Right lobe of liver (tissue), 6 donors: ENCODE results near the gene CDT1. TPM values are rescaled to one million over a fixed set of nuclear protein-coding genes. Genes with fewer than 3 reads are reported as not detected.
A peak's percentile ranks its signal among the peaks of the same experiment; 100 is the strongest.

ENCODE experiments used
- ATAC-seq, 4 donors: fragments of 200-7000 bp; cut with Tn5 transposase; one replicate each; pipeline ENCODE4 v1.9.1; 2020; ENCODE audit warnings: mild to moderate bottlenecking in 4 of 4, moderate library complexity in 4 of 4
- DNase-seq, 3 donors: peaks; one replicate each; pipeline ENCODE4 v3.0.0-alpha.2; 2020
- H3K27ac ChIP-seq, 3 donors: fragments of 200-600 bp; one replicate each; pipeline ENCODE4 v1.8.0; 2022
- H3K27me3 ChIP-seq, 2 donors: fragments of 200-600 bp; one replicate each; pipeline ENCODE4 v1.8.0; 2022
- H3K36me3 ChIP-seq, 4 donors: fragments of 200-600 bp; sonication (generic) in 1 of 4; one replicate each; pipeline versions ENCODE4 v1.5.1 to v1.8.0; 2017 to 2022; ENCODE audit warnings: control low read depth in 1 of 4
- H3K4me1 ChIP-seq, 4 donors: fragments of 200-600 bp; sonication (generic) in 1 of 4; one replicate each; pipeline versions ENCODE4 v1.5.1 to v1.8.0; 2017 to 2022; ENCODE audit warnings: control low read depth in 1 of 4
- H3K4me3 ChIP-seq, 3 donors: fragments of 200-600 bp; one replicate each; pipeline ENCODE4 v1.8.0; 2022
- H3K9me3 ChIP-seq, 4 donors: fragments of 200-600 bp; sonication (generic) in 1 of 4; one replicate each; pipeline versions ENCODE4 v1.5.1 to v1.8.0; 2017 to 2022; ENCODE audit warnings: control low read depth in 1 of 4
- CTCF ChIP-seq, 4 donors: fragments of 200-600 bp in 3 of 4; fragments of 450-650 bp in 1 of 4; IDR thresholded peaks; one replicate each; pipeline versions ENCODE4 v1.5.1 to v1.8.0; 2016 to 2022; ENCODE audit warnings: antibody characterized with exemption in 4 of 4, mild to moderate bottlenecking in 2 of 4
- POLR2A ChIP-seq: fragments of 450-650 bp; IDR thresholded peaks from one replicate; pipeline ENCODE4 v1.6.1; 2017; ENCODE audit warnings: antibody characterized with exemption, mild to moderate bottlenecking
- WGBS: methylation state at CpG from one replicate; pipeline ENCODE4 v1.1.6; 2018; ENCODE audit warnings: low coverage, low lambda C conversion rate; ENCODE audit not compliant: insufficient coverage; ENCODE audit errors: missing lambda C conversion rate; 5-methylcytosine and 5-hydroxymethylcytosine counted together
- intact Hi-C, 2 donors: fragments of 100-400 bp; cut with DNase I; formaldehyde crosslinking; loops; one replicate each; pipeline versions ENCODE4 v1.11.2 to v1.14.1; 2022
- total RNA-seq, 6 experiments: library from RNA; depleted of rRNA in 2 of 6; stranded (reverse); fragments of >200 nt in 2 of 6; fragmentation: NEBNext Ultra II Directional in 3 of 6; extraction: Animal tissue kit (Norgen Biotek cat#: 25700) in 3 of 6; gene quantifications; one replicate each; pipeline versions ENCODE4 v1.1.0 to v1.2.4, GENCODE V29; 2016 to 2023
- donor health status: DM: no; HTN: yes; CAD: no.
- donor health status: DM: no; HTN: no; CAD: no.
- donor health status: DM: no; HTN: no; CAD: no.
- donor health status: DM: no; HTN: yes; CAD: no.
- donor health status: DM: no; HTN: yes; CAD: no.

Gene CDT1
- total RNA-seq, 6 experiments from 2014 or later: 0.22 to 9.6 (median 0.42) TPM

GRCh38 chr16:88778541-88779065, 25.0 kb upstream of the CDT1 start:
- Histone ChIP-seq H3K27ac (no peak overlapping the region), H3K27me3 (no peaks in the 10 kb centered on the region), H3K4me3 (no peak overlapping the region), H3K36me3 (no peaks in the 10 kb centered on the region), H3K9me3 (no peaks in the 10 kb centered on the region), H3K4me1 (peaks cover 0 to 36% (median 19%) of the 10 kb centered on the region in 4 donors)
- TF ChIP-seq CTCF (IDR thresholded peaks at IDR 0.05): no peak
- intact Hi-C loops: no loop called here
- DNase-seq (no peak), ATAC-seq (no peak)
- WGBS: 70% methylated on average over 4 of the region's 30 CpGs

- H3K4me1 ChIP-seq: peaks cover 0 to 38% (median 22%) of the 10 kb centered on the region in 4 donors
- WGBS: 57% methylated on average over 7 of the region's 34 CpGs
- no peak for ATAC-seq
- H3K27ac ChIP-seq: no peak overlapping the region
- no peaks in the 10 kb centered on the region for H3K27me3 ChIP-seq
- intact Hi-C loops: no loop called here
- no peak for TF ChIP-seq POLR2A
- TF ChIP-seq CTCF (IDR thresholded peaks at IDR 0.05): no peak
- no peaks in the 10 kb centered on the region for H3K36me3 ChIP-seq
- no peak for DNase-seq
- H3K4me3 ChIP-seq: no peak overlapping the region
- H3K9me3 ChIP-seq: no peaks in the 10 kb centered on the region
Observed at GRCh38 chr16:88779406-88780141, 24.0 kb upstream of the CDT1 start.

- no peak for TF ChIP-seq CTCF (IDR thresholded peaks at IDR 0.05)
- Histone ChIP-seq H3K36me3 (no peaks in the 10 kb centered on the region), H3K4me1 (peaks cover 0 to 38% (median 22%) of the 10 kb centered on the region in 4 donors), H3K27me3 (no peaks in the 10 kb centered on the region), H3K9me3 (no peaks in the 10 kb centered on the region), H3K4me3 (no peak overlapping the region), H3K27ac (peak overlapping the region in 2 of 3 donors; percentile 15 to 33)
- ATAC-seq: no peak
- no peak for DNase-seq
- 24% methylated on average over 12 of the region's 13 CpGs for WGBS
- intact Hi-C loops: no loop called here
Observed at GRCh38 chr16:88780142-88781062, 23.2 kb upstream of the CDT1 start.

- H3K4me3 ChIP-seq: no peak overlapping the region
- H3K27ac ChIP-seq: peak overlapping the region in 2 of 3 donors; percentile 15 to 33
- H3K4me1 ChIP-seq: peaks cover 0 to 39% (median 24%) of the 10 kb centered on the region in 4 donors
- no peaks in the 10 kb centered on the region for H3K9me3 ChIP-seq
- TF ChIP-seq POLR2A (no peak), CTCF (IDR thresholded peaks at IDR 0.05) (no peak)
- no peaks in the 10 kb centered on the region for H3K27me3 ChIP-seq
- no peak for ATAC-seq
- intact Hi-C loops: no loop called here
- 56% methylated on average over 8 of the region's 28 CpGs for WGBS
- no peak for DNase-seq
- no peaks in the 10 kb centered on the region for H3K36me3 ChIP-seq
Observed at GRCh38 chr16:88781140-88782077, 22.2 kb upstream of the CDT1 start.
